ENCODE measurements around the gene TXNRD2.
"Not testable (repeated sequence)": the region's sequence is repeated elsewhere in the genome, so short reads cannot be mapped to it uniquely, and the experiment has no call there.

TXNRD2 gene

DNA sequence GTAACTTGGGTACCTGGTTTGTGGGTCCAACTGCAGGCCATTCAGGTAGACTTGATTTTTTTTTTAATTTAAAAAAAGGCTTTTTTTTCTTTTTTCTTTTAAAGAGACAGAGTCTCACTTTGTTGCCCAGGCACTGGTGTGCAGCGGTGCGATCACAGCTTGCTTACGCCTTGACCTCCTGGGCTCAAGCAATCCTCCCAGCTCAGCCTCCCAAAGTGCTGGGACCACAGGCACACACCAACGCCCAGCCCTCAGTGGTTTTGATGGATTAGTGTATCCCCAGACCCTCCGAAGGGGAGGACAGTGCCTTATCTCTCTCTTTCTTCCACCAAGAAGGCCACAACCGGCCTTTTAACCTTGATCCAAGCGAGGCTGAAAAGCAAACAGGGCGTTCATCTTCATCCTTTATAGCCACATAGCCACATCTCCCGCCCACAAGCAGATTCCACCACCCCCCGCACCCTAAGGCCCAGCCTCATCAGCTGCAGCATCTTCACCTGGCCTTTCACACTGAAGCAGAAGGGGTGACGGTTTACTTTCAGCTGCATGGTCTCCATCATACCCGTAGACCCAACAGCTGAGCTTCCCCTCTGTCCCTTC is 17.6 kb downstream of the TXNRD2 start:
- DNase-seq (ENCODE audit: low spot score), result no peak

DNA sequence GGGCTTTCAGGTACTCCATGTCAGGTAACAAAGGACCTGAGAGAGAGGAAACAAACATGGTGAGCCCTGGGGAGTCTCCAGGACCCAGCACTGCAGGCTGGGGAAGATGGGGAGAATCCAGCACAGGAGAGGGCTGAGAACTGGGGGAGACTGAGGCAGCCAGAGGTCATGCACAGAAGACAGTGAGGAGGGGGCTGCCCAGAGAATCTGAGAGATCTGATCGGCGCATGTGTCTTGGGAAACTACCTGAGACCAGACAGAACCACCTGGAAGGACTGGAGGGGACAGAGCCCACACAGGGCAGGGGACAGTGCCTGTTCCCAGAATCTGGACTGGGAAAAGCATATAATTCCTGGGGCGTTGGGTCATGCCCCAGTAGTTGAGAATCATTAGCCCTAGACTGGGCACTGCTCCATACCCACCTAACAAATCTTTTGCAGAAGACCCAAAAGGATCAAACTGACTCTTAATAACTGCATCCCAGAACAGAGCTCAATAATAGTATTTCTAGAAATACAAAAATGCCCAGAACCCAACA is 20.0 kb downstream of the TXNRD2 start:
- DNase-seq (ENCODE audit: low spot score), result no peak

DNA sequence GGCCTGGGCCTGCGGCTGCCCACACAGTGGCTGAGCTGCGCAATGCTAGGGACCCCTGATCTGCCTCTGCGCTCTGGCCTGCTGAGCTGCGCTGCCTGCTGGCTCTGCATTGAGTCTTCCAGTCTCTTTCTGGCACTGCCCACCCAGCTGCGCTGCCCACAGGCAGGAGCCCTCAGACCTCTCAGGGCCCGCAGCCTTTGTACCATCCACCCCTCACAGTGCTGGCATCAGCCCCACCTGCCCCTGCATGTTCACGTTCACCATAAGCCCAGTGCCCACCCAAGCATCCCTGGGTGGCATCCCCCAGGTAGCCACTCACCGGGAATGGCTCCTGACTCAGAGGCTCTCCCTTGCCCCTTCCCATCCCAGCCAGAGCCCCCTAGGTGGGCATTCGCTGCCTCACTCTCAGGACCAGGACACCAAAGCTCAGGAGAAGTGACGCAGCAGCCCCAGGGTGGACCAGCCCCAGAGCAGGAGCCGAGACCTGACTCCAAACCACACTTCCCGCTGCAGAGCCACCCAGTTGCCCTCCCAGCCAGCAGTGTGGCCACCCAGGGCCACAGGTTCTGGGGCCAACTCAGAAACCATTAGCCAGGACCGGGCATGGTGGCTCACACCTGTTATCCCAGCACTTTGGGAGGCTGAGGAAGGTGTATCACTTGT is 21.8 kb downstream of the TXNRD2 start:
- no peak for DNase-seq (ENCODE audit: low spot score)

DNA sequence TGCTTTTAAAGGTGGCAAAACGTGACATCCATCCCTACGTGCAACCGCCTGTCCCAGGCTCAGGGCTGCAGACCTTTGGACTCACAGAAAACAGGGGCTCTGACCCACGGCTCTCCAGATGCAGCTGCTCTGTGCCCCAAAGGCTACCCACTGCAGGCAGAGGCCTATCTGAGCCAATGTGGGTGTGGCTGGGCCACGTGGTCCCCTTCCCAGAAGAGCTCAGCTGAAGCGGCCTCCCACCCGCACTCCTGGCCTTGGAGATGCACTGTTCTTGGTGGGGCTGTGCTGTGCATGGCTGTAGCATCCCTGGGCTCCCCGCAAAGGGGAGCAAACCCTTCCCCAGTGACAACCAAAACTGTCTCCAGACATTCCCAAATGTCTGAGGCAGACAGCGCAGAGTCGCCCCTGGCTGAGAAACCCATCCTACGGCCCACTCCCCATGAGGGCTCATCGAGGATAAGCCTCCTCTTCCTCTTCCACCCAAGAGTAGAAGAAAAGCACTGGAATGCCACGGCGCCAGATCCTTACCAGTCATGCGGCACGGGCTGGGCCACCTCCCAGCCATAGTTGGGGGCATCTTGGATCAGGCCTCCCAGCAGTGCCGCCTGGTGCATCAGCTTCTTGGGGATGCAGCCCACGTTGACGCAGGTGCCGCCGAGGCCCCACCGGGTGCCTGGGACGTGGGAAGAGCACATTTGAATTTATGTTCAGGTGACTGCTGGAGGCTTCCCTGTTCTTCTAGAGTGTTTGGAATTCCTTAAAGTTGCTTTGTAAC is 23.1 kb downstream of the TXNRD2 start:
- DNase-seq (ENCODE audit: low spot score), result no peak

DNA sequence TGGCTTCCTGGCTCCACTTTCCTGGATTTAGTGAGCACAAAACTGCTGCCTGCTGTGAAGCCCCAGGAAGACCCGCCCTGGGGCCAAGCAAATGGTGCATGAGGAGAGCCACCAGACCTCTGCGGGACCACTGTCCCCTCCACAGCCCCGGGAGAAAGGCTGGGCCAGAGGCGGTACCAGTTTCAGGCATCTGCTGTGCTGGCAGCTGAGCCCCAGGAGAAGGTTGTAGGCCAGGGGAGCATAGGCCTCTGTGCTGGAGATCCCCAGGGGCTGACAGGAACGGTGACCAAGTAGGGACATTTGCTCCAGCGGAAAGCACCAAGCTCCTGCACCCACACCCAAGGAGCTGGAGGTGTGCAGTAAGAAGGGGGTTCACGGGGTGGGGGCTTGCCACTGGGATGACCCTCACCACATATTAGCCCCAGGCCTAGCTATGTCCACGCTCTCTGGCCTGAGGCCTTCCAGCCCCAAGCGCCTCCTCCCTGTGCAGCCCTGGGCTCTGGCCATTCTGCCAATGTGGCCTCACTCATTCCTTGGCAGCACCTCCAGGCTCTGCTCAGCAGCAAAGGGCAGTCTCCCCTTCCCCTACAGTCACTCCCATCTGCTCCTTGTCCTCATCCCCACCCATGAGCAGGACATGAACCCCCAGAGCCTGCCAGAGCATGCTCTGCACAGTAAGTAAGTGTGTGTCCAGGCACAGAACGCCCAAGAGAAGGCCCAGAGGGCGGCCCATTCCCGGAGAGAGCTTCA is 24.1 kb downstream of the TXNRD2 start:
- DNase-seq (ENCODE audit: low spot score), result no peak

DNA sequence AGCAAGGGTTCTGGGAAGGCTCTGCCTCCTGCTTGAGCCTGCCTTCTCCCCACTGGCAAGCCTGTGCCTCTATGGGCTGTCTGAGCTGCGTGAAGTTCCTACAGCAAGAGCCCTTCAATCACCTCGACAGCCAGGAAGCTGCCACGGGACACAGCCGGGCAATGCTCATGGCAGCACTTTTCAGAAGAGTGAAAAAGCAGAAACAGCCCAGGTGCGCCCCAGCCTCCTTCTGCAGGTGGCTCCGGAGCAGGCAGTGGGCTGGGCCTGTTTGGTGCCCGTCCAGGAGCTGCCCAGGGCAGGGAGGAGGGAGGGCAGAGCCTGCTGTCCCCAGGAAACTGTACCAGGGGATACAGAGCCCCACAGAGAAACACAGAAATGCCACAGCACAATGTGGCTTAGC is 24.7 kb downstream of the TXNRD2 start:
- no peak for DNase-seq (ENCODE audit: low spot score)

DNA sequence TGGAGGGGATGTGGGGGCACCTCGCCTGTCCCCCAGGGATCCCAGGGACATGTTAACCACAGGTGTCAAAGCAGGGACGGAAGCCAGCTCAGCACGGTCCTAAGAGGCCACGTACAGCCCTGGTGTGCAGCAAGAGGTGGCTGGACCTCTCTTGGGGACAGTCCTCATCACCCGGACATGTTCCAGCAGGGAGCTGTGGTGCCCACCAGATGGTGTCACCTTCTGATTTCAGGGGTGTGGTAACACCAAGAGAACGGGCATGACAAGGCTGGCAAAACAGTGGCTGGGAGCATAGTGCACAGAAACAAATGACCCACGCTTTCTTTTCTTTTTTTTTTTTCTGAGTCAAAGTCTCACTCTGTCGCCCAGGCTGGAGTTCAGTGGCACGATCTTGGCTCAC is 25.6 kb downstream of the TXNRD2 start:
- no peak for DNase-seq (ENCODE audit: low spot score)

DNA sequence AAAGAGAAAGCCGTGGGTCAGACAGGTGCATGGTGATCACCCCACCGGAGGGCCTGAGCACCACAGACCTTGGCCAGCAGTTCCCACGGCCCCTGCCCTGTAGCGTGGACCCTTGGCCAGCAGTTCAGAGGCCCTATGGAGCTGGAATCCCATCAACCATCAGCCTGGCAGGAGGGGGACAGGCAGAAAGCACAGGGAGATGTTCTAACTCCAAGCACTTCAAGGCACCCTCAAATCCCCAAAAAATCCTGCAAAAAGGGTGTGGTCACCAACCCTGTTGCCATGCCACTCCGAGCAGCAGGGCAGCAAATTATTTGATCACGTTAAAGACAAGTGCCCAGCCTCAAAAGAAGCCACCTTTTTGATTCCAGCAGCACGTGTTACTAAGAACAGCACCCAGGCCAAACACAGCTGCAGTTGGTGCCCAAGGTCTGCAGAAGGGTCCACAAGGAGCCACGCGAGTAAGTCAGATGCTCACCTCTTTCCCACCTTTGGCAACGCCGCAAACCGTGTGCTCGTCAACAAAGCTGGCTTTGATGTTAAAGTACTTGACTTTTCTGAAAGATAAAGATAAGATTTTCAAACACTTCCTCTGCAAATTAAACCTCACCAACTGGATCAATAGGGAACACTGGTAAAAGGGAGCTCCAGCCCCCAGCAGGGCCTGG is 26.2 kb downstream of the TXNRD2 start:
- no peak for DNase-seq (ENCODE audit: low spot score)

DNA sequence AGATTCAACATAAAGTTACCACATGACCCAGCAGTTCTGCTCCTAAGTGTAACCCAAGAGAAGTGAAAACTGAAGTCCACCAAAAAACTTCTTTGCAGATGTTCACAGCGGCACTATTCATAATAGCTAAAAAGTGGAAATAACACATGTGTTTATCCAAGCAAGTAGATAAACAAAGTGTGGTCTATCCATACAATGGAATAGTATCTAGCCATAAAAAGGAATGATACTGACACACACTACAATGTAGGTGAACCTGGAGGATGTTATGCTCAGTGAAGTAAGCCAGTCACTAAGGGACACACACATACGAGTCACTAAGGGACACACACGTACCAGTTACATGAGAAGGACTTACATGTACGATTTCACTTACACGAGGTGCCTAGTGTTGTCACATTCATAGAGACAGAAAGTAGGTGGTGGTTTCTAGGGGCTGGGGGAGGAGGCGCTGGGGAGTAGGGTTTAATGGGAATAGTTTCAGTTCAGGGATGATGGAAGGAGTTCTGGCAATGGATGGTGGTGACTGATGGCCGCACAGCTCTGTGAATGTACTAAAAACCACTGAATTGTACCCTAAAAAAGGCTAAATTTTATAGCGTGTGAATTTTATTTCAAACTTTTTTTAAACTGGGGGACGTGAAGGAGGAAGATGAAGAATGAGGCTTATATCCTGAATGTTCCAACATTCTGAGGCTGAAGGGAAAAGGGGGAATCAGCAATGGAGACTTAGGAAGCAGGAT is 27.2 kb downstream of the TXNRD2 start:
- no peak for DNase-seq (ENCODE audit: low spot score)

DNA sequence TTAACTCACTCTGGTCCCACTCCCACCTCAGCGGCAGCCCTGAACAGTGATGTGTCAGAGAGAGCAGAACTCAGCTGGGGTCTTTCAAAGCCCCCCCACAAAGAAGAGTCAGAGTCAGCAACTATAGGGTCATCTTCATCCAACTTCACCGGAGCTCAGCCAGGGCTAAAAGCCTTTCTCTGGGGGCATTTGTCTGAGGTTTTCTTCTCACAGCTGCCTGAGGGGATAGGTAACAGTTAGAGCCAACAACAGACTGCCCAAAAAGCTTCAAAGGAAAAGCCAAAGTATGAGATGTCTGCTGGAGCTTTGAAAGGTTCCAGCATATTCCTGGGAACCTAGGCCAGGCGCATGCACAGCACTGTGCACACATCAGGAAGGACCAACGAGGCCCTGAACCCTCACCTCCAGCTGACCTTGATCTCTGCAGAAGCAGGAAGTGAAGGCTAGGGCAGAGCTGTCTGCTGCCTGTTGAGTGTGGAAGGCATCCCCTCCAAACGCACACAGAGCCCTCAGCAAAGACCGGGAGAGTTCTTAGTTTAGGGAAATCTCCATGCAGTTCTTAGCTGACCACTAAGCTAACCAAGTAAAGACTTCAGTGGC is 28.2 kb downstream of the TXNRD2 start:
- DNase-seq (ENCODE audit: low spot score), result no peak

DNA sequence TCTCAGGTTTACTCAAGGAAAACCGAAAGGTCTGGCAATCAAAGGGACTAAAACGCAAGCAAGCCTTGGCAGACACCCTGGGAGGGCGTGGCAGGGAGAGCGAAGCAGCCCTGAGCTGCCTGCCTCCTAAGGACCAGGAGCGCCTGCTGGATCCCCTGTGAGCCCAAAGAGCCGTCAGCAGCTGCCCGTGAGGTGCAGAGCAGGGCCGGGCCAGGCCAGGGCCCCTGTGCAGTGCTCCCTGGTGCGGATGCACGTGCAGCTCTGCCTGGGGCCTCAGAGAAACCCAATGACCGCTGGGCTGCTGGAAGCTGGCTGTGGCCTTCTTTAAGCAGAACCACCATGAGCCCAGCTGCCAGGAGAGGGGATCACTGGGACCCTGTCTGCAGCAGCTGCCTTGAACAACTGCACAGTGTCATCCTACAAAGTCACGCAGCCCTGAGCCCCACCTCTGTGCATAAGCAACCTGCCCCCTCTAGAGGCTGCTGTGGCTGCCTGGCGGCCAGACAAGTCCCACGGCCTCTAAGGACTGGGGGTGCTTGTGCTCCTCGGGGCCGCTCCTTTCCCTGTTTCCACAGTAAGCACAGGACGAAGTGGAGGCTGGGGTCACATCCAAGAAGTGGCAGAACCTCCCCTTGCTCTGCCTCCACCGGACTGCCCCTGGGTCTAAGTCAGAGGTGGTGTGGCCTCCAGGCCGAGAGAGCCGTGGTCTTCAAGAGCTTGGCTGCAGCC is 29.2 kb downstream of the TXNRD2 start:
- no peak for DNase-seq (ENCODE audit: low spot score)

DNA sequence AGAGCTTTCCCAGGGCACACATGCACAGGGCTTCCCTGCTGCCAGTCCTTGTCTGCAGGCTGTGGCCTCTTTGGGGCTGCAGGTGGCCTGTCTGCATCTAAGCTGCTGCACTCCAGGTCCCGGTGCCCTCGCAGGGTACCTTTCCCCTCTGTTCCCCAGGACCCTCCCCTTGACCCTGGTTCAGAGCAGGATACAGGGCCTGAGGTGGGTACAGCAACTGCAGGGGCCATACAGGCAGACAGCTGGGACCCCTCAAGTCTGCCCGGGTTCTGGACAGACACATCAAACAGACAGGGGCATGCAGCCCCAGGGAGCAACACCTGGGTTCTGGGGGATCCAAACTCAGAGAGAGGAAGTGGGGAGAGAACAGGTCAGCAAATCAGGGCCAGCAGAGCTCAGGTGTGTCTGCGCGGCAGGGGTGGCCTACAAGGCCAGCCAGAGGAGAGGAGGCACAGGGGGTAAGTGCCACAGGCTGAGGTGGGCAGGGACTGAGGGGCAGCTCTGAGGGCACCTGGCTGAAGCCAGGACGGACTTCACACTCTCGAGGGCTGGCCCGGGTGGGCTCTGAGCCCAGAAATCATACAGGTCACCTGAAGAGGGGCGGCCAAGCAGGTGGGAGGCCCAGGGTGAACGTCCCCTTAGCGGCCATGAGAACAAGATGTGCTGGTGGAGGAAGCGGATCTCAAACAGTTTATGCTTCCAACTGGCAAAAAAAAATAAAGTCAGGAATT is 29.9 kb downstream of the TXNRD2 start:
- DNase-seq (ENCODE audit: low spot score), result no peak

DNA sequence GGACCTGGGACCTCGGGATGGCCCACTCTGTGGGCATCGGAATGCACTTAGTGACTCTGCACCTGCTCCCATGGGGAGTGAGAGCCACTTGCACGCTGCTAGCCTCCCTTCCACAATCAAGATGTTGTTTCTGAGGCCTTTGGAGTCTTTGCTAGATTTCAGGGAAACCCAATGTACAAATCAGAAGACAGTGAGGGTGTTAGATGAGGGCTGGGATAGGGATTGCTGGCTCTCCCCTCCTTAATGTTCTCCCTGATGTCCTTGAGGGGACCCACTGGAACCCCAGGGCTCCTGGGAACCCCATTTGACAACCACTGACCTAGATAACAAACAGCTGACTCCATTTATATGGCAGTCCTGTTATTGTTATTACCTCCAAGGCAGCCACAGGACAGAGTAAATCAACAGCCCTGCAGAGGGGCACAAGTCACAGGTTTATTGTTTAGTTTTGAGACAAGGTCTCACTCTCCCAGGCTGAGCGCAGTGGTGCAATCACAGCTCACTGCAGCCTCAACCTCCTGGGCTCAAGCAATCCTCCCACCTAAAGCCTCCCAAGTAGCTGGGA is 31.4 kb downstream of the TXNRD2 start:
- no peak for DNase-seq (ENCODE audit: low spot score)

DNA sequence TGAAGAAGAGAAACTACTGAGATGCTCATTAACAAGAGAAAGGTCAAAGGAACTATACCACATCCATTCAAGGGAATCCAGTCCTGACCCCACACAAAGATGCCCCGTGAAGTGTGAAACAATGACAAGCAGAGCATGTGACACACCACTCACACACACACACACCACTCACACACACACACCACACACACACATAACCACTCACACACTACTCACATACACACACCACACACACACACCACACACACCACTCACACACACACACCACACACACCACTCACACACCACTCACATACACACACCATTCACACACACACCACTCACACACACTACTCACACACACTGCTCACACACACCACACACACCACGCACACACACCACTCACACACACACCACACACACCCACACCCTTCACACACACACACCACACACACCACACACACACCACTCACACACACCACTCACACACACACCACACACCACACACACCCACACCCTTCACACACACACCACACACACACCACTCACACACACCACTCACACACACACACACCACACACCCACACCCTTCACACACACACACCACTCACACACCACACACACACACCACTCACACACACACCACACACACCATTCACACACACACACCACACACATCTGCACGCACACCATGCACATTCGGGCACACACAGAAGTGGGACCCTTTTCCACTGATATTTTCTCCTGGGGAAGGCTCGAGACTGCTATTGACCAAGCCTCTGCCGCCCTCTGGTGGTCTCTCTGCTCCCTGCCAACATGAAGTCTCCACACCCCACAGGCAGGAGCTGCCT is 32.1 kb downstream of the TXNRD2 start:
- DNase-seq (ENCODE audit: low spot score), result peak; percentile 81

DNA sequence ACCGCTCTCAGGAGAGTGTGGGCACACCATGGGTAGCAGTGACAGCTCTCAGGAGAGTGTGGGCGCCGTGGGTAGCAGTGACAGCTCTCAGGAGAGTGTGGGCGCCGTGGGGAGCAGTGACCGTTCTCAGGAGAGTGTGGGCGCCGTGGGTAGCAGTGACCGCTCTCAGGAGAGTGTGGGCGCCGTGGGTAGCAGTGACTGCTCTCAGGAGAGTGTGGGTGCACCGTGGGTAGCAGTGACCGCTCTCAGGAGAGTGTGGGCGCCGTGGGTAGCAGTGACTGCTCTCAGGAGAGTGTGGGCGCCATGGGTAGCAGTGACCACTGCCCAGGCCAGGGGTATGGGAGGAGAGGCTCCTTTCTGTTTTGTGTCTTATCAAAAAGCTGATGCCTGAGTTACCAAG is 33.7 kb downstream of the TXNRD2 start:
- DNase-seq (ENCODE audit: low spot score), result not testable (repeated sequence)

DNA sequence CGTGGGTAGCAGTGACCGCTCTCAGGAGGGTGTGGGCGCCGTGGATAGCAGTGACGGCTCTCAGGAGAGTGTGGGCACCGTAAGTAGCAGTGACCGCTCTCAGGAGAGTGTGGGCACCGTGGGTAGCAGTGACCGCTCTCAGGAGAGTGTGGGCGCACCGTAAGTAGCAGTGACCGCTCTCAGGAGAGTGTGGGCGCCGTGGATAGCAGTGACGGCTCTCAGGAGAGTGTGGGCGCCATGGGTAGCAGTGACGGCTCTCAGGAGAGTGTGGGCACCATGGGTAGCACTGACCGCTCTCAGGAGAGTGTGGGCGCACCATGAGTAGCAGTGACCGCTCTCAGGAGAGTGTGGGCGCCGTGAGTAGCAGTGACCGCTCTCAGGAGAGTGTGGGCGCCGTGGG is 34.8 kb downstream of the TXNRD2 start:
- DNase-seq (ENCODE audit: low spot score), result not testable (repeated sequence)

DNA sequence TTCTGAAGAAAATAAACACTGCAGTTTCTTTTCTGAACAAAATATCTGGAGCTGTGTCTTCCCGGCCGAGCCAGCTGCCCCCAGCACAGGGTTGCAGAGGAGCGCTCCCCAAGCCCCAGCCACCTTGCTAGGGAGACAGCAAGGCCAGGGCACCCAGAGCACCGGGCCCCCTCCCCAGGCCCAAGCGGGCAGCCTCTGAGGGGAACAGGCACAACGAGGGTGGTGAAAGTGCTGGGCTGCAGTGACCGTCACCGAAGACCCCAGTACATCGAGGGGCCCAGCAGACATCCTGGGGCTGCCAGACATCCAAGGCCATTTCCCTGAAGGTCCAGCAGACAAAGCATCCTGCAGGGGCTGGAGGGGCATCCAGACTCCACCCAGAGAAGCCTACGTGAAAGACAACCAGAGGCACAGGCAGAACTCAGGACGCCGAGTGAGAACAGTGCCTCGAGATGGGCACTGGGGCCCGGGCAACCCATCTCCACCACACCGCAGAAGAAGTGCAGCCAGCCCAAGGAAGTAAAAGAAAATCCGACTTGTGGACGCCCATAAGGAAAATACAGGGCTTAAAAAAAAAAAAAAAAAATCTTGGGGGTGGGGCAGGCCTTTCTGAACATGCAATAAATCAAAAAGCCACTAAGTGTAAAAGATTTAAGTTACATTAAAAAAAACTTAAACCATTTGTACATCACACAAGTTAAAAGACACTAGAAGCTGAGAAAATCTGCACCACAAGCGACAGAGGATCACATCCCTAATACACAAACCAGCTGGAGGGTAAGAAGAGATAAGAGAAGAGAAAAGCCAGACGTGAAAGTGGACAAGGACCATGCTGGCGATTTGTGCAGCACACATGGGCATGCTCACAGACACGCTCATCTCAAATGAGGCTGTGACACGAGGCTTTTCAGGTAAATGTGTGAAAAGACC is 36.0 kb downstream of the TXNRD2 start:
- DNase-seq (ENCODE audit: low spot score), result no peak

Measured in CD4-positive, alpha-beta T cell treated with Interleukin-15 for 4 hours (primary cell).